Ramos (cell line): ENCODE measurements around the gene ATP9B.
"Not testable (repeated sequence)": the region's sequence is repeated elsewhere in the genome, so short reads cannot be mapped to it uniquely, and the experiment has no call there.

Experiments used
- in situ Hi-C: fragments of 300-500 bp; cut with MboI; formaldehyde crosslinking; loops from one replicate; pipeline ENCODE4 v1.14.3; 2022; ENCODE audit warnings: low sequenced_read_pairs; ENCODE audit not compliant: unreplicated experiment

Gene ATP9B

GRCh38 chr18:79375441-79376154 lies 306.4 kb downstream of the ATP9B start:
- in situ Hi-C loops: no loop called here

- in situ Hi-C loops: not testable (repeated sequence)
These were observed 307.5 kb downstream of the ATP9B start for GRCh38 chr18:79376661-79377060.

- in situ Hi-C loops: no loop called here
These were observed 308.1 kb downstream of the ATP9B start for GRCh38 chr18:79377187-79377891.

GRCh38 chr18:79378536-79379250 lies 309.5 kb downstream of the ATP9B start:
- in situ Hi-C loops: no loop called here

GRCh38 chr18:79379251-79379905 lies 310.2 kb downstream of the ATP9B start:
- in situ Hi-C loops: no loop called here

- in situ Hi-C loops: loop anchor here (5.0 kb wide), 2 partner anchors 147 to 267 kb away; no protein-coding TSS in a partner anchor
These were observed 311.0 kb downstream of the ATP9B start for GRCh38 chr18:79379931-79380815.

GRCh38 chr18:79380816-79381806 lies 311.9 kb downstream of the ATP9B start:
- in situ Hi-C loops: loop anchor here (5.0 kb wide), 2 partner anchors 146 to 266 kb away; no protein-coding TSS in a partner anchor

- in situ Hi-C loops: loop anchor here (5.0 kb wide), 2 partner anchors 145 to 265 kb away; no protein-coding TSS in a partner anchor
These were observed 312.7 kb downstream of the ATP9B start for GRCh38 chr18:79381811-79382311.

- in situ Hi-C loops: loop anchor here (5.0 kb wide), 2 partner anchors 144 to 264 kb away; no protein-coding TSS in a partner anchor
These were observed 313.6 kb downstream of the ATP9B start for GRCh38 chr18:79382681-79383387.

GRCh38 chr18:79383388-79384056 lies 314.3 kb downstream of the ATP9B start:
- in situ Hi-C loops: loop anchor here (5.0 kb wide), 2 partner anchors 144 to 264 kb away; no protein-coding TSS in a partner anchor

GRCh38 chr18:79384151-79384807 lies 315.1 kb downstream of the ATP9B start:
- in situ Hi-C loops: loop anchor here (5.0 kb wide), 2 partner anchors 143 to 263 kb away; no protein-coding TSS in a partner anchor

- in situ Hi-C loops: loop anchor here (5.0 kb wide), 2 partner anchors 142 to 262 kb away; no protein-coding TSS in a partner anchor
These were observed 315.6 kb downstream of the ATP9B start for GRCh38 chr18:79384834-79385233.

- in situ Hi-C loops: no loop called here
These were observed 316.1 kb downstream of the ATP9B start for GRCh38 chr18:79385326-79385707.

GRCh38 chr18:79385708-79386341 lies 316.6 kb downstream of the ATP9B start:
- in situ Hi-C loops: no loop called here

- in situ Hi-C loops: no loop called here
These were observed 317.4 kb downstream of the ATP9B start for GRCh38 chr18:79386547-79386946.

- in situ Hi-C loops: no loop called here
These were observed 318.0 kb downstream of the ATP9B start for GRCh38 chr18:79387214-79387613.
